A172 (cell line): ENCODE data around the gene USP20. TPM values are rescaled to one million over a fixed set of nuclear protein-coding genes. Genes with fewer than 3 reads are reported as not detected.
"Not testable (repeated sequence)": the region's sequence is repeated elsewhere in the genome, so short reads cannot be mapped to it uniquely, and the experiment has no call there.

Experiments
- DNase-seq: peaks from one replicate; pipeline ENCODE4 v3.0.0-alpha.2; 2015; ENCODE audit warnings: low spot score
- total RNA-seq: library from RNA; depleted of rRNA; stranded (reverse); fragments of >200 nt; shearing (Covaris generic); gene quantifications from 2 replicates; pipeline ENCODE4 v1.2.3, GENCODE V29; 2014

USP20 gene
- total RNA-seq, 1 experiment from 2014 or later: 7.0 TPM

GRCh38 chr9:129889941-129890717 lies 54.9 kb downstream of the USP20 start:
- DNase-seq: no peak

GRCh38 chr9:129890718-129891299 lies 55.6 kb downstream of the USP20 start:
- DNase-seq: not testable (repeated sequence)

GRCh38 chr9:129891569-129891968 lies 56.3 kb downstream of the USP20 start:
- no peak for DNase-seq

- DNase-seq: no peak
Observed at GRCh38 chr9:129894120-129894823, 59.0 kb downstream of the USP20 start.

GRCh38 chr9:129895376-129896268 lies 60.4 kb downstream of the USP20 start:
- no peak for DNase-seq

- DNase-seq: no peak
Observed at GRCh38 chr9:129897263-129897662, 62.0 kb downstream of the USP20 start.

- DNase-seq: peak; percentile 50
Observed at GRCh38 chr9:129898185-129898584, 62.9 kb downstream of the USP20 start.

GRCh38 chr9:129899620-129900019 lies 64.4 kb downstream of the USP20 start:
- DNase-seq: no peak

- DNase-seq: no peak
Observed at GRCh38 chr9:129900263-129901027, 65.2 kb downstream of the USP20 start.

GRCh38 chr9:129901993-129902739 lies 66.9 kb downstream of the USP20 start:
- no peak for DNase-seq

GRCh38 chr9:129902740-129903134 lies 67.5 kb downstream of the USP20 start:
- DNase-seq: no peak

GRCh38 chr9:129904734-129905133 lies 69.5 kb downstream of the USP20 start:
- no peak for DNase-seq

GRCh38 chr9:129906298-129906697 lies 71.0 kb downstream of the USP20 start:
- no peak for DNase-seq

- DNase-seq: no peak
Observed at GRCh38 chr9:129907201-129907600, 71.9 kb downstream of the USP20 start.

GRCh38 chr9:129908906-129909305 lies 73.6 kb downstream of the USP20 start:
- no peak for DNase-seq

- no peak for DNase-seq
Observed at GRCh38 chr9:129909851-129910250, 74.6 kb downstream of the USP20 start.

- peak; percentile 97 for DNase-seq
Observed at GRCh38 chr9:129910628-129911567, 75.6 kb downstream of the USP20 start.

- no peak for DNase-seq
Observed at GRCh38 chr9:129914051-129914450, 78.8 kb downstream of the USP20 start.

GRCh38 chr9:129916707-129917106 lies 81.4 kb downstream of the USP20 start:
- no peak for DNase-seq
